GM12878 (cell line): ENCODE measurements around the gene SATL1.

Source experiments
- CTCF ChIP-seq, 3 experiments: IDR thresholded peaks in 2 of 3; conservative IDR thresholded peaks in 1 of 3; 2 replicates each; pipeline ENCODE4 v1.5.1; 2011; ENCODE audit warnings: low read depth in 3 of 3, low read length in 3 of 3, mild to moderate bottlenecking in 3 of 3, control low read depth in 2 of 3, moderate library complexity in 2 of 3, inconsistent platforms in 1 of 3, mixed read lengths in 1 of 3; ENCODE audit not compliant: control insufficient read depth in 2 of 3, insufficient read depth in 1 of 3; ENCODE audit errors: extremely low read depth in 1 of 3
- JUNB ChIP-seq: IDR thresholded peaks from 2 replicates; pipeline ENCODE4 v1.6.1; 2016; ENCODE audit warnings: antibody characterized with exemption, mild to moderate bottlenecking

GRCh38 chrX:85112293-85112692 is 131.3 kb downstream of the SATL1 start:
- TF ChIP-seq JUNB: no peak
- no peak for TF ChIP-seq CTCF (IDR thresholded peaks at IDR 0.05 in 2 of 3, conservative IDR thresholded peaks at IDR 0.05 in 1 of 3; ENCODE audit: control insufficient read depth in 2 of 3, extremely low read depth in 1 of 3, insufficient read depth in 1 of 3, low read depth in 3 of 3, low read length in 3 of 3)
